Smooth muscle cell (in vitro differentiated cells): ENCODE results near the gene CALHM1. TPM values are rescaled to one million over a fixed set of nuclear protein-coding genes. Genes with fewer than 3 reads are reported as not detected.

Source experiments
- DNase-seq: peaks from one replicate; lab custom pipeline; 2025; ENCODE audit not compliant: unreplicated experiment; lab: John Stamatoyannopoulos, UW
- H2AFZ ChIP-seq: fragments of 200-600 bp; sonication (generic); 2 replicates; pipeline ENCODE4 v1.6.0; 2016; ENCODE audit warnings: antibody characterized with exemption, low read depth, mild to moderate bottlenecking
- H3F3A ChIP-seq: fragments of 200-600 bp; sonication (generic); 2 replicates; pipeline ENCODE4 v1.6.0; 2017; ENCODE audit warnings: antibody characterized with exemption, low read depth
- H3K27ac ChIP-seq: fragments of 200-600 bp; sonication (generic); 2 replicates; pipeline ENCODE4 v1.5.1; 2016; ENCODE audit warnings: low read depth, mild to moderate bottlenecking
- H3K27me3 ChIP-seq: fragments of 200-600 bp; sonication (generic); 2 replicates; pipeline ENCODE4 v1.6.1; 2016; ENCODE audit warnings: low read depth, mild to moderate bottlenecking
- H3K36me3 ChIP-seq: fragments of 200-600 bp; sonication (generic); 2 replicates; pipeline ENCODE4 v1.5.1; 2016; ENCODE audit warnings: low read depth
- H3K4me1 ChIP-seq: fragments of 200-600 bp; sonication (generic); 2 replicates; pipeline ENCODE4 v1.5.1; 2016; ENCODE audit warnings: low read depth
- H3K4me2 ChIP-seq: fragments of 200-600 bp; sonication (generic); 2 replicates; pipeline ENCODE4 v1.6.0; 2016; ENCODE audit warnings: mild to moderate bottlenecking
- H3K4me3 ChIP-seq: fragments of 200-600 bp; sonication (generic); 2 replicates; pipeline ENCODE4 v1.5.1; 2016; ENCODE audit warnings: mild to moderate bottlenecking
- H3K79me2 ChIP-seq: fragments of 200-600 bp; sonication (generic); 2 replicates; pipeline ENCODE4 v1.6.0; 2016; ENCODE audit warnings: low read depth, mild to moderate bottlenecking
- H3K9ac ChIP-seq: fragments of 200-600 bp; sonication (generic); 2 replicates; pipeline ENCODE4 v1.6.0; 2016; ENCODE audit warnings: low read depth
- H3K9me3 ChIP-seq: fragments of 200-600 bp; sonication (generic); replicated peaks from 2 replicates; pipeline ENCODE4 v1.5.1; 2016; ENCODE audit warnings: low read depth
- H4K20me1 ChIP-seq: fragments of 200-600 bp; sonication (generic); 2 replicates; pipeline ENCODE4 v1.6.0; 2016; ENCODE audit warnings: low read depth
- WGBS: methylation state at CpG from one replicate; pipeline ENCODE4 v1.1.7; 2016; ENCODE audit warnings: low lambda C conversion rate; 5-methylcytosine and 5-hydroxymethylcytosine counted together
- polyA plus RNA-seq: library from polyadenylated mRNA; unstranded; fragments of >200 nt; fragmentation: Nextera tagmentation; extraction: Ambion mirVana; gene quantifications from 2 replicates; pipeline ENCODE4 v1.2.1, GENCODE V29; 2016
- total RNA-seq: library from RNA; depleted of rRNA; stranded (reverse); fragments of >200 nt; gene quantifications from 2 replicates; pipeline ENCODE4 v1.2.3, GENCODE V29; 2014
- TF ChIP-seq, protein P1 (sequence below): fragments of 200-600 bp; sonication (generic); IDR thresholded peaks from 2 replicates; pipeline ENCODE4 v1.5.1; 2017; ENCODE audit warnings: borderline replicate concordance, mild to moderate bottlenecking, antibody characterized with exemption; ENCODE audit not compliant: insufficient read depth, poor library complexity, severe bottlenecking

CALHM1 gene
- total and polyA plus RNA-seq, 2 experiments from 2014 or later: 0.05 TPM; not detected in 1

DNA sequence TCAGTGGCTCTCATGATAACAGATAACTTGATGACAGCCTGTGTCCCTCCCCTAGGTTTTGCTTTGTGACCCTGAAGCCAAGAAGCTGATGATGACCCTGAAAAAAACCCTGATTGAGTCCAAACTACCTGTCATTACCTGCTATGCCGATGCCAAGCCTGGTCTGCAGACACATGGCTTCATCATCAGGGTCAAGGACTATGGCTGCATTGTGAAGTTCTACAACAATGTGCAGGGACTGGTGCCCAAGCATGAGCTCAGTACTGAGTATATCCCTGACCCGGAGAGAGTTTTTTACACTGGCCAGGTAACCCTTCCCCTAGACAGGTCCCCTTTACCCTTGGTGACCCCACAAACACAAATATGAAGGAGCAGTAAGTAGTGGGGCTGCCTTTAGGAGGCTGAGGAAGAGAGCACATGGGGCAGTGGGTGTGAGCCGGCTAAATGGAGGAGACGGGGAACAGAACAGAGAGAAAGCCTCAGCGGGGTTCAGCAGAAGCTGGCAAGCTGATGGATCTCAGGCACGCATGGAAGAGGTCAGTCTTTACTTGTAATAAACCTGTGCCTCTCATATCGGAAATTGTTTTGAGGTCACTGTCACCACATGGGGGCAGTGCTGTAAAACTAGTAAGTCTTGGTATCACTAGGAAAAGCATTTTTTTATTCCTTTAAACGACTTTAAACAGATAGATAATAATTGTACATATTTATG is 42.1 kb downstream of the CALHM1 start:
- Histone ChIP-seq H3K9ac (no peak overlapping the region), H3F3A (no peaks in the 10 kb centered on the region), H3K79me2 (no peaks in the 10 kb centered on the region), H3K27me3 (no peaks in the 10 kb centered on the region), H3K9me3 (no peaks in the 10 kb centered on the region), H3K4me1 (no peaks in the 10 kb centered on the region), H2AFZ (no peak overlapping the region), H3K36me3 (peaks cover 25% of the 10 kb centered on the region), H4K20me1 (no peaks in the 10 kb centered on the region), H3K27ac (no peak overlapping the region), H3K4me3 (no peak overlapping the region), H3K4me2 (no peak overlapping the region)
- TF ChIP-seq, protein P1, sequence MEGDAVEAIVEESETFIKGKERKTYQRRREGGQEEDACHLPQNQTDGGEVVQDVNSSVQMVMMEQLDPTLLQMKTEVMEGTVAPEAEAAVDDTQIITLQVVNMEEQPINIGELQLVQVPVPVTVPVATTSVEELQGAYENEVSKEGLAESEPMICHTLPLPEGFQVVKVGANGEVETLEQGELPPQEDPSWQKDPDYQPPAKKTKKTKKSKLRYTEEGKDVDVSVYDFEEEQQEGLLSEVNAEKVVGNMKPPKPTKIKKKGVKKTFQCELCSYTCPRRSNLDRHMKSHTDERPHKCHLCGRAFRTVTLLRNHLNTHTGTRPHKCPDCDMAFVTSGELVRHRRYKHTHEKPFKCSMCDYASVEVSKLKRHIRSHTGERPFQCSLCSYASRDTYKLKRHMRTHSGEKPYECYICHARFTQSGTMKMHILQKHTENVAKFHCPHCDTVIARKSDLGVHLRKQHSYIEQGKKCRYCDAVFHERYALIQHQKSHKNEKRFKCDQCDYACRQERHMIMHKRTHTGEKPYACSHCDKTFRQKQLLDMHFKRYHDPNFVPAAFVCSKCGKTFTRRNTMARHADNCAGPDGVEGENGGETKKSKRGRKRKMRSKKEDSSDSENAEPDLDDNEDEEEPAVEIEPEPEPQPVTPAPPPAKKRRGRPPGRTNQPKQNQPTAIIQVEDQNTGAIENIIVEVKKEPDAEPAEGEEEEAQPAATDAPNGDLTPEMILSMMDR: peak; percentile 62
- WGBS: 85% methylated on average over 8 of the region's 8 CpGs
- DNase-seq: no peak

DNA sequence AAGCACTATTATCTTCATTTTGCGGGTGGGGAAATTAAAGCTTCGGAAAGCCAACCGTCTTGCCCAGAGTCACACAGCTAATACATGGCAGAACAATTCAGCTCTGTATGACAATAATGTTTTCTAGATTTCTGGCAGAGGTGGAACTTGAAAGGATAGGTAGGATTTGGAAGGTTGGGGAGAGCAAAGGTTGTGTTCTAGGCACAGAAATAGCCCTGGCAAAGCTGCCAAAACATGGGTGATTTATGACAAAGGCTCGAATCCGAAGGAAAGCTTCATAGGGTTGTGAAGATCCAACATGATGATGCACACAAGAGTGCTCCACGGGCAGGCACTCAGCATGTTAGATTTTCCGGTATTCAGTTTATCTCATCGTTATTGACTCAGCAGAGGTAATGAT is 43.1 kb downstream of the CALHM1 start:
- Histone ChIP-seq H3K9me3 (no peaks in the 10 kb centered on the region), H3K4me1 (no peaks in the 10 kb centered on the region), H3K36me3 (peaks cover 29% of the 10 kb centered on the region), H4K20me1 (no peaks in the 10 kb centered on the region), H3K4me2 (no peak overlapping the region), H3F3A (no peaks in the 10 kb centered on the region), H3K27me3 (no peaks in the 10 kb centered on the region), H3K4me3 (no peak overlapping the region), H2AFZ (no peak overlapping the region), H3K9ac (no peak overlapping the region), H3K79me2 (no peaks in the 10 kb centered on the region), H3K27ac (no peak overlapping the region)
- WGBS: 94% methylated on average over 8 of the region's 8 CpGs
- no peak for DNase-seq
- TF ChIP-seq, protein P1: peak; percentile 1

DNA sequence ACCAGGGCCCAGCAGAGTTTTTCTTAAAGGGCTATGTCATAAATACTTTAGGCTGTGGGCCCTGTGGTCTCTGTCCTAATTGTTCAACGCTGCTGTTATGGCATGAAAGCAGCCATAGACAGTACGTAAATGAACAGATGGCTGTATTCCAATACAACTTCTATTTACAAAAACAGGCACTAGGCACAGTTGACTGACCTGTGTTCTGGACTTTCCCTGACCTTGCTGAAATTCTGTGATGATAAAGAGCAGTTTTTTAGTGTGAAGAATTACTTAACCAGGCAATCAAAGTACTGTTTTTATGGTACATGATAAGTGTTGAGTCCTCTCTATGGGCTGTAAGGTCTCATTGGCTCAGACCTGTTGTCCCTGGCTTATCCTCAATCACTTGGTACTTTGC is 45.1 kb downstream of the CALHM1 start:
- TF ChIP-seq, protein P1: no peak
- Histone ChIP-seq H3K27ac (no peak overlapping the region), H3K9ac (no peak overlapping the region), H3K4me3 (no peak overlapping the region), H4K20me1 (no peaks in the 10 kb centered on the region), H3K79me2 (no peaks in the 10 kb centered on the region), H3K27me3 (no peaks in the 10 kb centered on the region), H3K4me1 (no peaks in the 10 kb centered on the region), H2AFZ (no peak overlapping the region), H3K9me3 (no peaks in the 10 kb centered on the region), H3F3A (no peaks in the 10 kb centered on the region), H3K4me2 (no peak overlapping the region), H3K36me3 (peaks cover 37% of the 10 kb centered on the region)
- DNase-seq: no peak
- WGBS: 100% methylated on average over 2 of the region's 2 CpGs

Other genes with a start within 250 kb of the CALHM1 start
- not detected in 2 replicates for gene RPEL1, start 213.0 kb downstream of the CALHM1 start, total RNA-seq
- gene RPEL1, start 213.0 kb downstream of the CALHM1 start, polyA plus RNA-seq: not detected in 2 replicates
- 2.2 and 5.0 TPM in 2 replicates for gene INA, start 181.8 kb downstream of the CALHM1 start, total RNA-seq
- gene INA, start 181.8 kb downstream of the CALHM1 start, polyA plus RNA-seq: 1.4 and 1.7 TPM in 2 replicates
- 8.2 and 10.4 TPM in 2 replicates for gene PCGF6, start 107.8 kb downstream of the CALHM1 start, total RNA-seq
- gene PCGF6, start 107.8 kb downstream of the CALHM1 start, polyA plus RNA-seq: 8.1 and 9.1 TPM in 2 replicates
- 4.5 and 6.4 TPM in 2 replicates for gene TAF5, start 90.9 kb downstream of the CALHM1 start, total RNA-seq
- 3.5 and 5.2 TPM in 2 replicates for gene TAF5, start 90.9 kb downstream of the CALHM1 start, polyA plus RNA-seq
- gene ATP5MK, start 62.4 kb downstream of the CALHM1 start, total RNA-seq: 961 and 1,249 TPM in 2 replicates
- 527 and 589 TPM in 2 replicates for gene ATP5MK, start 62.4 kb downstream of the CALHM1 start, polyA plus RNA-seq
- gene PDCD11, start 62.3 kb downstream of the CALHM1 start, total RNA-seq: 15.6 and 16.9 TPM in 2 replicates
- 12.2 and 13.8 TPM in 2 replicates for gene PDCD11, start 62.3 kb downstream of the CALHM1 start, polyA plus RNA-seq
- gene CALHM2, start 6.5 kb downstream of the CALHM1 start, total RNA-seq: 3.1 and 4.0 TPM in 2 replicates
- gene CALHM2, start 6.5 kb downstream of the CALHM1 start, polyA plus RNA-seq: 6.2 and 8.6 TPM in 2 replicates
- not detected in 2 replicates for gene CALHM3, start 20.3 kb upstream of the CALHM1 start, total RNA-seq
- not detected in 2 replicates for gene CALHM3, start 20.3 kb upstream of the CALHM1 start, polyA plus RNA-seq
- gene NEURL1, start 34.8 kb upstream of the CALHM1 start, total RNA-seq: 0.04 and 0.40 TPM in 2 replicates
- gene NEURL1, start 34.8 kb upstream of the CALHM1 start, polyA plus RNA-seq: 0.91 and 1.1 TPM in 2 replicates